Activated CD4-positive, alpha-beta T cell treated with anti-CD3 and anti-CD28 coated beads, Interleukin-2, amount 50 U/mL, for 16 hours (primary cell): ENCODE results near the gene OPRPN.

ENCODE experiments used
- DNase-seq: peaks from one replicate; pipeline ENCODE4 v3.0.0-alpha.2; 2020

The OPRPN gene

GRCh38 chr4:70397580-70397979 is at the start of gene OPRPN:
Gene OPRPN (plus strand): TSS chr4:70397940. CDS start chr4:70399286, 1,346 bp downstream.
- no peak for DNase-seq

- DNase-seq = no peak
Measured at GRCh38 chr4:70356185-70356584, 41.6 kb upstream of the OPRPN start.

GRCh38 chr4:70359115-70359661 is 38.6 kb upstream of the OPRPN start:
- DNase-seq = no peak

GRCh38 chr4:70360460-70360859 is 37.3 kb upstream of the OPRPN start, which contains the start of gene SMR3A:
Gene SMR3A (plus strand): TSS chr4:70360760. CDS start chr4:70362116, 1,356 bp downstream.
- no peak for DNase-seq

GRCh38 chr4:70364002-70364401 is 33.7 kb upstream of the OPRPN start:
- no peak for DNase-seq

- no peak for DNase-seq
Measured at GRCh38 chr4:70365479-70365878, 32.3 kb upstream of the OPRPN start.

GRCh38 chr4:70367813-70368212 is 29.9 kb upstream of the OPRPN start:
- no peak for DNase-seq

- no peak for DNase-seq
Measured at GRCh38 chr4:70371987-70372386, 25.8 kb upstream of the OPRPN start.

- no peak for DNase-seq
Measured at GRCh38 chr4:70372760-70373159, 25.0 kb upstream of the OPRPN start.

- DNase-seq = no peak
Measured at GRCh38 chr4:70380578-70380977, 17.2 kb upstream of the OPRPN start.

GRCh38 chr4:70382691-70383181 is 15.0 kb upstream of the OPRPN start, which contains the start of gene SMR3B:
Gene SMR3B (plus strand): TSS chr4:70383131. CDS start chr4:70384511, 1,380 bp downstream.
- DNase-seq = no peak

- DNase-seq = no peak
Measured at GRCh38 chr4:70392057-70392776, 5.5 kb upstream of the OPRPN start.

GRCh38 chr4:70399319-70399718 is 1.6 kb downstream of the OPRPN start:
- DNase-seq = no peak

GRCh38 chr4:70402762-70403161 is 5.0 kb downstream of the OPRPN start:
- no peak for DNase-seq

- no peak for DNase-seq
Measured at GRCh38 chr4:70405765-70406164, 8.0 kb downstream of the OPRPN start.

GRCh38 chr4:70425306-70425705 is 27.6 kb downstream of the OPRPN start:
- DNase-seq = no peak

GRCh38 chr4:70426789-70427188 is 29.0 kb downstream of the OPRPN start:
- no peak for DNase-seq

- DNase-seq = no peak
Measured at GRCh38 chr4:70437197-70437596, 39.5 kb downstream of the OPRPN start.

- DNase-seq = no peak
Measured at GRCh38 chr4:70442474-70442873, 44.7 kb downstream of the OPRPN start.

- DNase-seq = no peak
Measured at GRCh38 chr4:70443329-70443728, 45.6 kb downstream of the OPRPN start.

GRCh38 chr4:70449220-70449619 is 51.5 kb downstream of the OPRPN start:
- no peak for DNase-seq

- no peak for DNase-seq
Measured at GRCh38 chr4:70452946-70453345, 55.2 kb downstream of the OPRPN start.
